GM21737 (cell line): ENCODE results near the gene FAM110C.

Source experiments
- ATAC-seq: cut with Tn5 transposase; IDR thresholded peaks from one replicate; pipeline ENCODE4 v1.9.1; 2021; ENCODE audit warnings: mild to moderate bottlenecking, moderate library complexity; ENCODE audit not compliant: unreplicated experiment

Gene FAM110C

DNA sequence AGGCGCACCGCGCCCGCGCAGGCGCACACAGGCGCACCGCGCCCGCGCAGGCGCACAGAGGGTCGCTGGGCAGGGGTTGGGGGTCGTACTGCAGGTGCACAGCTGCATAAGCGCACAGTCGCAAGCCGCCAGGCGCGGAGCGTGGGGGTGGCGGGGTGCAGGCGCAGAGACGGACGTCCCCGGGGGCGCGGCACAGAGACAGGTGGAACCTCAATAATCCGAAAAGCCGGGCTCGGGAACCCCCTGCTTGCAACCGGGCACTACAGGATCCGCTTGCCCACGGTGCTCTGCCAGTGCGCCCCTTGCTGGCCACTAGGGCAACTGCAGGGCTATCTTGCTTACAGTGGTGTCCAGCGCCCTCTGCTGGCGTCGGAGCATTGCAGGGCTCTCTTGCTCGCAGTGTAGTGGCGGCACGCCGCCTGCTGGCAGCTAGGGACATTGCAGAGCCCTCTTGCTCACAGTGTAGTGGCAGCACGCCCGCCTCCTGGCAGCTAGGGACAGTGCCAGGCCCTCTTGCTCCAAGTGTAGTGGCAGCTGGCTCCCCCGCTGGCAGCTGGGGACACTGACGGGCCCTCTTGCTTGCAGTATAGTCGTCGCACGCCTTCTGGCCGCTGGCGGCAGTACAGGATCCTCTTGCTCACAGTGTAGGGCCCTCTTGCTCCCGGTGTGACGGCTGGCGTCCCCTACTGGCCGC lies 34.9 kb downstream of the FAM110C start:
- ATAC-seq: no peak

DNA sequence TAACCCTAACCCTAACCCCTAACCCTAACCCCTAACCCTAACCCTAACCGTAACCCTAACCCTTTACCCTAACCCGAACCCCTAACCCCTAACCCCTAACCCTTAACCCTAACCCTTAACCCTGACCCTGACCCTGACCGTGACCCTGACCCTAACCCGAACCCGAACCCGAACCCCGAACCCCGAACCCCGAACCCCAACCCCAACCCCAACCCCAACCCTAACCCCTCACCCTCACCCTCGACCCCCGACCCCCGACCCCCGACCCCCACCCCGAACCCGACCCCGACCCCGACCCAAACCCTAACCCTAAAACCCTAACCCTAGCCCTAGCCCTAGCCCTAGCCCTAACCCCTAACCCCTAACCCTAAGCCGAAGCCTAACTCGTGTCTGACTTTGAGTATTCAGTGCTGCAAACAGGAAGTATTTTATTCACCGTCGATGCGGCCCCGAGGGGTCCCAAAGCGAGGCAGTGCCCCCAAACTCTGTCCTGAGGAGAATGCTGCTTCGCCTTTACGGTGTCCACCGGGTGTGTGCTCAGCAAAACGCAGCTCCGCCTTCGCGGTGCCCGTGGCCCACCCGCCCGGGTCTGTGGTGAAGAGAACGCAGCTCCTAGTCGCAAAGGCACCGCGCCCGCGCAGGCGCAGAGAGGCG lies 36.0 kb downstream of the FAM110C start:
- ATAC-seq: no peak
